OCI-LY7 (cell line): ENCODE data around the gene LCT. TPM values are rescaled to one million over a fixed set of nuclear protein-coding genes. Genes with fewer than 3 reads are reported as not detected.

Experiments
- BruUV-seq: library from RNA; stranded (reverse); fragments of 400-500 nt; replicated peaks from 2 replicates; lab custom pipeline; 2021; lab: Mats Ljungman, UMichigan
- CTCF ChIA-PET: fragments of 300-600 bp; sonication (Branson Sonifier 250); formaldehyde crosslinking; loops from one replicate; lab custom pipeline; 2022; ENCODE audit warnings: antibody characterized with exemption; ENCODE audit not compliant: unreplicated experiment; lab: Charles Lee
- POLR2A ChIA-PET: fragments of 300-600 bp; sonication (Branson Sonifier 250); formaldehyde crosslinking; loops from one replicate; lab custom pipeline; 2022; ENCODE audit warnings: antibody characterized with exemption; lab: Charles Lee
- DNase-seq: peaks from one replicate; pipeline ENCODE4 v3.0.0-alpha.2; 2015; ENCODE audit warnings: low spot score
- H2AFZ ChIP-seq: fragments of 200-600 bp; sonication (generic), shearing (Covaris generic); 2 replicates; pipeline ENCODE4 v1.6.1; 2014; ENCODE audit warnings: mild to moderate bottlenecking, antibody characterized with exemption, low read length, moderate library complexity
- H3K27ac ChIP-seq: fragments of 200-600 bp; sonication (generic); 2 replicates; pipeline ENCODE4 v1.5.1; 2014; ENCODE audit warnings: mixed run types, low read depth, mild to moderate bottlenecking, moderate library complexity, low read length, inconsistent platforms; ENCODE audit not compliant: poor library complexity, severe bottlenecking
- H3K36me3 ChIP-seq: fragments of 200-600 bp; sonication (generic); 2 replicates; pipeline ENCODE4 v1.6.1; 2014; ENCODE audit warnings: mild to moderate bottlenecking, antibody characterized with exemption, low read length, moderate library complexity, mixed read lengths; ENCODE audit not compliant: insufficient read depth
- H3K4me1 ChIP-seq: fragments of 200-600 bp; sonication (generic); 2 replicates; pipeline ENCODE4 v1.5.1; 2014; ENCODE audit warnings: mild to moderate bottlenecking, low read length; ENCODE audit not compliant: insufficient read depth, poor library complexity, severe bottlenecking
- H3K4me2 ChIP-seq: fragments of 200-600 bp; sonication (generic); 2 replicates; pipeline ENCODE4 v1.6.1; 2014; ENCODE audit warnings: mild to moderate bottlenecking, low read length
- H3K4me3 ChIP-seq: fragments of 200-600 bp; sonication (generic); 2 replicates; pipeline ENCODE4 v1.5.1; 2014; ENCODE audit warnings: mild to moderate bottlenecking, low read depth, low read length; ENCODE audit not compliant: poor library complexity, severe bottlenecking
- H3K79me2 ChIP-seq: fragments of 200-600 bp; sonication (generic); 2 replicates; pipeline ENCODE4 v1.6.1; 2016; ENCODE audit warnings: low read depth, mild to moderate bottlenecking, low read length, moderate library complexity, mixed read lengths; ENCODE audit not compliant: insufficient read depth
- H3K9me2 ChIP-seq: fragments of 200-600 bp; sonication (generic); 2 replicates; pipeline ENCODE4 v1.6.1; 2016; ENCODE audit warnings: mild to moderate bottlenecking, low read length, mixed read lengths; ENCODE audit not compliant: insufficient read depth
- H3K9me3 ChIP-seq: fragments of 200-600 bp; sonication (generic); 2 replicates; pipeline ENCODE4 v1.6.1; 2014; ENCODE audit warnings: mild to moderate bottlenecking, mixed run types, low read length, mixed read lengths
- H4K20me1 ChIP-seq: fragments of 200-600 bp; sonication (generic); 2 replicates; pipeline ENCODE4 v1.6.1; 2014; ENCODE audit warnings: mild to moderate bottlenecking, antibody characterized with exemption, low read length, moderate library complexity, mixed read lengths; ENCODE audit not compliant: insufficient read depth
- EZH2phosphoT487 ChIP-seq: fragments of 200-600 bp; sonication (generic); IDR thresholded peaks from 2 replicates; pipeline ENCODE4 v1.6.1; 2018; ENCODE audit warnings: low read depth, borderline replicate concordance, mild to moderate bottlenecking, mixed run types, antibody characterized with exemption, low read length, moderate library complexity, mixed read lengths
- intact Hi-C: fragments of 100-400 bp; cut with micrococcal nuclease; formaldehyde crosslinking; loops from one replicate; pipeline ENCODE4 v1.10.0; 2022; ENCODE audit not compliant: unreplicated experiment
- total RNA-seq, 2 experiments: library from RNA; depleted of rRNA in 1 of 2; stranded (reverse); fragments of >200 nt in 1 of 2; shearing (Covaris generic) in 1 of 2; gene quantifications; 2 replicates each; pipeline ENCODE4 v1.2.3, GENCODE V29; 2014 to 2022
- TF ChIP-seq, protein P1 (sequence below): fragments of 200-600 bp; sonication (generic); conservative IDR thresholded peaks from 2 replicates; pipeline ENCODE4 v1.5.1; 2014; ENCODE audit warnings: mild to moderate bottlenecking, antibody characterized with exemption, low read length, moderate library complexity, mixed read lengths

LCT gene
- total RNA-seq, 2 experiments from 2014 or later = 0.15 to 0.54 TPM

DNA sequence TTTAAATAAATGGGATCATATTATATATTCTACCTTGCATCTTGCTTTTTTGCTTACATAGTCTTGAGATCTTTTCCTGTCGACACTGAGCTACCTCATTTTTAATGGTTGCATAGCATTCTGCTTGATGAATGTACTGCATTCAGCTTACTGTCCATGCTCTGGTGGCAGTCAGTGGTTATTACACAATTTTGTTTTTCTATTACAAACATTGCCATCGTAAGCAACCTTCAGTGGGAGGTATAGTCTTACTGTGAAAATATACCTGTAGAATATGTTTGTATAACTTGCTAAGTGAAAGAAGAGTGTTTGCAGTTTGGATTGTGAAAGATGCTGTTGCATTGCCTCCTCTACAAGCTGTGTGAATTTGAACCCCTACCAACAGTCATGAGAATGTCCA lies 52.0 kb downstream of the LCT start:
- H4K20me1 ChIP-seq = no peaks in the 10 kb centered on the region
- no peaks in the 10 kb centered on the region for H3K79me2 ChIP-seq
- POLR2A ChIA-PET = interaction anchor here (0.7 to 1.5 kb wide), 3 partner anchors 24 to 360 kb away, joined by 3 to 8 read pairs (median 4); no protein-coding TSS in a partner anchor
- H2AFZ ChIP-seq = no peak overlapping the region
- H3K4me1 ChIP-seq = peaks cover 17% of the 10 kb centered on the region
- H3K9me2 ChIP-seq = no peaks in the 10 kb centered on the region
- H3K9me3 ChIP-seq = no peaks in the 10 kb centered on the region
- peak; percentile 20 for DNase-seq
- intact Hi-C loops = no loop called here
- CTCF ChIA-PET = interaction anchor here (0.5 to 0.6 kb wide), 2 partner anchors 81 to 700 kb away, joined by 3 to 4 read pairs; no protein-coding TSS in a partner anchor
- TF ChIP-seq, protein P1, sequence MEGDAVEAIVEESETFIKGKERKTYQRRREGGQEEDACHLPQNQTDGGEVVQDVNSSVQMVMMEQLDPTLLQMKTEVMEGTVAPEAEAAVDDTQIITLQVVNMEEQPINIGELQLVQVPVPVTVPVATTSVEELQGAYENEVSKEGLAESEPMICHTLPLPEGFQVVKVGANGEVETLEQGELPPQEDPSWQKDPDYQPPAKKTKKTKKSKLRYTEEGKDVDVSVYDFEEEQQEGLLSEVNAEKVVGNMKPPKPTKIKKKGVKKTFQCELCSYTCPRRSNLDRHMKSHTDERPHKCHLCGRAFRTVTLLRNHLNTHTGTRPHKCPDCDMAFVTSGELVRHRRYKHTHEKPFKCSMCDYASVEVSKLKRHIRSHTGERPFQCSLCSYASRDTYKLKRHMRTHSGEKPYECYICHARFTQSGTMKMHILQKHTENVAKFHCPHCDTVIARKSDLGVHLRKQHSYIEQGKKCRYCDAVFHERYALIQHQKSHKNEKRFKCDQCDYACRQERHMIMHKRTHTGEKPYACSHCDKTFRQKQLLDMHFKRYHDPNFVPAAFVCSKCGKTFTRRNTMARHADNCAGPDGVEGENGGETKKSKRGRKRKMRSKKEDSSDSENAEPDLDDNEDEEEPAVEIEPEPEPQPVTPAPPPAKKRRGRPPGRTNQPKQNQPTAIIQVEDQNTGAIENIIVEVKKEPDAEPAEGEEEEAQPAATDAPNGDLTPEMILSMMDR = peak; percentile 61
- no peak for TF ChIP-seq EZH2phosphoT487
- H3K4me3 ChIP-seq = no peak overlapping the region
- no peak overlapping the region for H3K4me2 ChIP-seq
- H3K27ac ChIP-seq = no peak overlapping the region
- H3K36me3 ChIP-seq = peaks cover 70% of the 10 kb centered on the region
- BruUV-seq = no TSS peak

DNA sequence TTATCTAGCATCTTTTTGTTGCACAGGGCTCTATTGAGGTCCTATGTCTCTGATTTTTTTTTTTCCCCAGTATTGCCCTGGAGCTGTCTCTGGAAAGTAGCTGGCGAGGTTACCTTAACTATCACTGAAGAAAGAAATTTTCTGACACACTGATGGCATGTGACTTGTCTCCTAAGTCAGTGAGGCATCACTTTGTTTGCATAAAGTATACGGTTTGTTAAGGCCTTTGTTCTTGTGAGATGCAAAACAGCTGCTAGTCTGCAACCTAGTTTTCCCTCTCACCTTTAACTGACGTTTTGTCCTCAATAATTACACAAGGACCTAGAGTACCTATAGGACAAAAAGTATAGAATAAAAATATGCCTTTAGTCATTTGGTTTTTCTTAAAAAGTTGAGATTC lies 53.5 kb downstream of the LCT start:
- no TSS peak for BruUV-seq
- intact Hi-C loops = no loop called here

DNA sequence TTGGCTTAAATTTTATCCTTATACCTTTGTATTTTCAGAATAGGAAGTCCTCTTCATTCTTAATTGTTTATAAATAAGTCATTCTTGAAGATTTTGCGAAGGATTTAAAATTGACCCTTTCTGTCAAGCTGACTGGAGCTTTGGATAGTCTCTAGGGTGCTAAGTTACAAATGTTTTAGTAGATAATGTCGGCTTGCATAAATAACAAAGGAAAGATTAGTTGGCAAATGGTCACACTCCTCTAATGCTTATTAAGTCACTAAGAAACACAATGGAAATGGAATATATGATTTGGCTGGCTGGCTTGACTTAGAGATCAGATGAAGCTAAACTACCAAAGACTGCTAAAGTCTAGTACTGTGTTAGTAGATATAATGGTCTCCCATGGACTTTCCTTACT lies 54.8 kb downstream of the LCT start:
- intact Hi-C loops = no loop called here
- CTCF ChIA-PET = interaction anchor here (0.8 kb wide), 1 partner anchor 16 kb away, joined by 5 read pairs; no protein-coding TSS in a partner anchor

More for the DNA sequence above, 53.5 kb downstream of the LCT start:
- POLR2A ChIA-PET = interaction anchor here (0.6 to 1.3 kb wide), 2 partner anchors 12 to 343 kb away, joined by 3 to 6 read pairs; no protein-coding TSS in a partner anchor
- Histone ChIP-seq H3K4me2 (peak overlapping the region; percentile 34), H3K4me1 (peaks cover 17% of the 10 kb centered on the region), H3K9me2 (no peaks in the 10 kb centered on the region), H3K9me3 (no peaks in the 10 kb centered on the region), H3K27ac (peak overlapping the region; percentile 39), H4K20me1 (no peaks in the 10 kb centered on the region), H2AFZ (no peak overlapping the region), H3K4me3 (peak overlapping the region; percentile 14), H3K36me3 (peaks cover 83% of the 10 kb centered on the region), H3K79me2 (no peaks in the 10 kb centered on the region)
- DNase-seq = peak; percentile 57
- CTCF ChIA-PET = interaction anchor here (0.7 kb wide), 1 partner anchor 15 kb away, joined by 3 read pairs; no protein-coding TSS in a partner anchor
- TF ChIP-seq, protein P1 = no peak
- no peak for TF ChIP-seq EZH2phosphoT487

More for the DNA sequence above, 54.8 kb downstream of the LCT start:
- no peaks in the 10 kb centered on the region for H3K9me3 ChIP-seq
- POLR2A ChIA-PET = interaction anchor here (0.6 to 1.0 kb wide), 7 partner anchors 9 to 756 kb away, joined by 3 to 5 read pairs (median 3); no protein-coding TSS in a partner anchor
- no peak for DNase-seq
- BruUV-seq = no TSS peak
- H4K20me1 ChIP-seq = no peaks in the 10 kb centered on the region
- no peaks in the 10 kb centered on the region for H3K79me2 ChIP-seq
- H3K36me3 ChIP-seq = peaks cover 90% of the 10 kb centered on the region
- no peaks in the 10 kb centered on the region for H3K9me2 ChIP-seq
- H3K4me1 ChIP-seq = peaks cover 17% of the 10 kb centered on the region
- no peak overlapping the region for H3K4me2 ChIP-seq
- no peak for TF ChIP-seq EZH2phosphoT487
- TF ChIP-seq, protein P1 = no peak
- H2AFZ ChIP-seq = no peak overlapping the region
- no peak overlapping the region for H3K27ac ChIP-seq
- no peak overlapping the region for H3K4me3 ChIP-seq
